Measurements from ENCODE around the gene CLCF1.
"Not testable (repeated sequence)": the region's sequence is repeated elsewhere in the genome, so short reads cannot be mapped to it uniquely, and the experiment has no call there.

The CLCF1 gene

GRCh38 chr11:67408437-67409200, 35.2 kb upstream of the CLCF1 start:
- DNase-seq: no peak

GRCh38 chr11:67407688-67408163, 34.3 kb upstream of the CLCF1 start:
- no peak for DNase-seq

- no peak for DNase-seq
Measured at GRCh38 chr11:67406969-67407687, 33.7 kb upstream of the CLCF1 start.

- no peak for DNase-seq
Measured at GRCh38 chr11:67406420-67406968, 33.1 kb upstream of the CLCF1 start.

- no peak for DNase-seq
Measured at GRCh38 chr11:67405688-67406339, 32.4 kb upstream of the CLCF1 start.

- DNase-seq: no peak
Measured at GRCh38 chr11:67405196-67405567, 31.8 kb upstream of the CLCF1 start.

- no peak for DNase-seq
Measured at GRCh38 chr11:67404515-67405195, 31.3 kb upstream of the CLCF1 start.

- DNase-seq: not testable (repeated sequence)
Measured at GRCh38 chr11:67403085-67403484, 29.7 kb upstream of the CLCF1 start.

GRCh38 chr11:67402192-67402839, 28.9 kb upstream of the CLCF1 start:
- DNase-seq: not testable (repeated sequence)

- DNase-seq: peak; percentile 98
Measured at GRCh38 chr11:67401495-67402191, 28.2 kb upstream of the CLCF1 start, which contains the start of gene PPP1CA. TSS of gene PPP1CA (minus strand) at chr11:67401858. CDS start at chr11:67401782, 76 bp downstream.

GRCh38 chr11:67400942-67401494, 27.6 kb upstream of the CLCF1 start:
- no peak for DNase-seq

- no peak for DNase-seq
Measured at GRCh38 chr11:67400251-67400941, 27.0 kb upstream of the CLCF1 start.

GRCh38 chr11:67398661-67399563, 25.5 kb upstream of the CLCF1 start:
- no peak for DNase-seq

- DNase-seq: no peak
Measured at GRCh38 chr11:67397986-67398660, 24.7 kb upstream of the CLCF1 start.

- DNase-seq: no peak
Measured at GRCh38 chr11:67397536-67397935, 24.1 kb upstream of the CLCF1 start.

GRCh38 chr11:67396587-67397389, 23.4 kb upstream of the CLCF1 start:
- no peak for DNase-seq

- DNase-seq: no peak
Measured at GRCh38 chr11:67396259-67396581, 22.8 kb upstream of the CLCF1 start.

All from activated CD8-positive, alpha-beta memory T cell treated with anti-CD3 and anti-CD28 coated beads, Interleukin-2, amount 50 U/mL, for 48 hours (primary cell).